Epidermal melanocyte (primary cell): ENCODE data around the gene STAT3.
A peak's percentile ranks its signal among the peaks of the same experiment; 100 is the strongest.
"Not testable (repeated sequence)": the region's sequence is repeated elsewhere in the genome, so short reads cannot be mapped to it uniquely, and the experiment has no call there.

Experiments used
- DNase-seq: peaks from one replicate; pipeline ENCODE4 v3.0.0; 2011; ENCODE audit warnings: low spot score; ENCODE audit not compliant: insufficient read length

The STAT3 gene

DNA sequence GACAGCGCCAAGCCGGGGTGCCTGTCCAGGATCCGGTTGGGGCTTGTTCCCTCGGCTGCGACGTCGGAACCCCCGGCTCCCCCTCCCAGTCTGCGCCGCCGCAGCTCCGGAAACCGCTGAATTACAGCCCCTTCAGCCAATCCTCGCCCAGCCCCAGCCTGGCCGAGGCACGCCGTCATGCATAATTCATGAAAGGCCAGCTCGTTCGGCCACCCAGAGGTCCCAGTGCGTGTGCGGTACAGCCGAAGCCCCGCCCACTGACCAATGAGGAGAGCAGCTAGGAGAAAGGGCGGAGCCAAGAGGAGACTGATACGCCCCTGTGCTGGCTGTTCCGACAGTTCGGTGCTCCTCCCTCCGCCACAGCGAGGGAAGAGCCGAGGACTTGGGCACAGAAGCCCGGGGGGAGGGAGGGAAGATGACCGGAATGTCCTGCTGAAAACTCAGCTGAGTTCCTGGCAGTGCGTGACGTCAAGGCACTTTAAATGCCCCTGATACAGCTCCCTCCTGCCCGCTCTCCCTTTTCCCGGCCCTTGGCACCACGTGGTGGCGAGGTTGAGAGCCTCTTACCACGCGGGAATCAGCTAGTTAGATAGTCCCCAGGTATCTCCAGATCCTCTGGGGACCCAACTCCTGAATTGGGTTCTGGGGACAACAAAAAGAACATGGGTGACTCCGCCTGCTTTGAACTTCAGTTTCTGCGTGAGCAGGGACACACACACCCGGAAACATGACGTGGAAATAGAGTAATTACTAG lies at the start of gene STAT3:
Gene STAT3 (minus strand): TSS at position 62 of the 754 bp plus-strand sequence. CDS start 39,926 bp downstream, outside the sequence.
- peak; percentile 97 for DNase-seq

DNA sequence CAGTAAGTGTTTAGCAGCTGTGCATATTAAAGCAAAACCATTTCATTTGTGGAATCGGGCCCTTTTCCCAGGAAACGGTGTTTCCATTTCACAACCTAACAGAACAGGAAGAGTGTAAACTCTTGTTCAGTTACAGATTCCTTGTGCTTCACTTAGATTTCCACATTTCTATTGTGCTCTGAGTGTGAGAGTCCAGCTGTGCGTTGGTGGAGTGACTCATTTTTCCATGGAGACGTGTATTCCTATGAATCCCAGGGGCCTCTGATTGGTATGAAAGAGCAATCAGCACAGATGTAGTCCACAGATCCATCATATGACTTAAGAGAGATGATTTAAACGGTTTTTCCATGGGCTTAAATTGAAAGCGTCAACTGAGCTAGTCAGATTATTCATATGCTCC lies 48.1 kb upstream of the STAT3 start:
- peak; percentile 31 for DNase-seq

DNA sequence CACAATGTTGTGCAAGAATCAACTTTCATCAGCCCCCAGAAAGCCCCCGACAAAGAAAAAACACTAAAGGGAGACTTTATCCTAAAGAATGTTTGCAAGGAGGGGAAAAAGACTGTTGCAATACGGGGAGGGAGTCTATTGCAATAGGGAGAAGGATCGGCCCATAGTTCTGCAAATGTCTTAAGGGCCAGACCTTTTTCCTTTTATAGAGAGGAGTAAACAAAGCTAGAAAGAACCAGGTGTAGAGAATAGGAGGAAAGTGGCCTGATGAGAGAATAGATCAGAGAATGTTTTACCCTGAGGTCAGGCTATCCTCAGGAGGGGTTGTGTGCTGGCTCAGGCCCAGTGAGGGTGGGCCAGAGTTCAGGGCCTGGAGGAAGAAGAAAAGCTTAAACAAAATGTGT lies 43.5 kb upstream of the STAT3 start:
- DNase-seq = no peak

DNA sequence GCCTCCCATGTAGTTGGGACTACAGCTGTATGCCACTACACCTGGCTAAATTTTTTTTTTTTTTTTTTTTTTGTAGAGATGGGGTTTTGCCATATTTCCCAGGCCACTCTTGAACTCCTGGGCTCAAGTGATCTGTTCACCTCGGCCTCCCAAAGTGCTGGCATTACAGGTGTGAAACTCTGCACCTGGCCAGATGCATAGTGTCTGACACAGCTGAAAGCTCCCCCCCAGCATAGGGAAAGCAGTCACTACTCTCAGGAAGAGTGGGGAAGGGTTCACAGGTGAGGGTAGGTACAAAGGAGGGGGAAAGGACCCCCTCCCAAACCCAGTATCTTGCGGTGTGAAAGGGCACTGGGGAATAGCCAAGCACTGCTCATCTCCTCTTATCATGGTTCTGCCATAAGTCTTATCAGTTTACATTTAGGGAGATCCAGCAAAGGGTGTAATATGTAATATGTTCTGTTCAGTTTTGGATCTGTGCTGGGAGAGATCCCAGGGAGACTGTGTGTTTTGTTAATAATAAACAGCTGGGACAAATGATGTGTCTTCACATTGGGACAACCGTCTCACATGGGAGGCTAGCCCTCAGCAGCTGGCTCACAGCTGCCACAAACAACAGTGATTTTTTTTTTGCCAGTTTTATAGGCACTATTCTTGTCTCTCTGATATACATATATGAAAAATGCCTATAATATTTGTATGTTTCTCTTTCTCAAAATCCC lies 41.6 kb upstream of the STAT3 start:
- DNase-seq = no peak

DNA sequence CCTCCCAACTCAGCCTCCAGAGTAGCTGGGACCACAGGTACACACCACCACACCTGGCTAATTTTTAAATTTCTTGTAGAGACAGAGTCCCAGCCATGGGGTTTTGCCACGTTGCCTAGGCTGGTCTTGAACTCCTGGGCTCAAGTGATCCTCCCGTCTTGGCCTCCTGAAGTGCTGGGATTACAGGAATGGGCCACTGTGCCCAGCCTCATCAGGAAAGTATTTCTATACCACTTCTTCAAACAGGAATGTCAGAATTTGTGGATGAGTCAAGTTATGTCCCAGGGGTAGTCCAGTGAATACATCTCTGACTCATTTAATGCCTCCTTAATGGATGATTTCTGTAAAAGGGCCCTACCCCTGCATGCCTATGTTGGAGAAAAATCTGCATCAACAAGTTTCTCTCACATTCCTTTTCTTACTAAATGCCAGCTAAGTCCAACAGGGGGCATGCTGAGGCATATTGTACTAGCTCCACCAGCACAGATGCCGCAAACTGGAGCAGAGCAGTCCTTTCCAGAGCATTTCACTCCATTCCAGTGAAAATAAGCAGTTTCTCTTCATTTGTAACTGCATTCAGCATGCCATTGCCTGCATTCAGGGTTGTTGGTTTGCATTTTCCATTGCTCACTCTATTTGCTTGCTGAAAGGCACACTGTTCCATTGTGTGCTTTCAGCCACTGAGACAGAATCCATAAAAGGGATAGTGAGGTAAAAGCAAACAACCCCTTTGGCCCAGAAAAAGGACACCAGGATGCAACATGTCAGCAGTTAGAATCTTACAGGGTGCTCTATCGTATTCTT lies 40.1 kb upstream of the STAT3 start:
- DNase-seq = peak; percentile 54

DNA sequence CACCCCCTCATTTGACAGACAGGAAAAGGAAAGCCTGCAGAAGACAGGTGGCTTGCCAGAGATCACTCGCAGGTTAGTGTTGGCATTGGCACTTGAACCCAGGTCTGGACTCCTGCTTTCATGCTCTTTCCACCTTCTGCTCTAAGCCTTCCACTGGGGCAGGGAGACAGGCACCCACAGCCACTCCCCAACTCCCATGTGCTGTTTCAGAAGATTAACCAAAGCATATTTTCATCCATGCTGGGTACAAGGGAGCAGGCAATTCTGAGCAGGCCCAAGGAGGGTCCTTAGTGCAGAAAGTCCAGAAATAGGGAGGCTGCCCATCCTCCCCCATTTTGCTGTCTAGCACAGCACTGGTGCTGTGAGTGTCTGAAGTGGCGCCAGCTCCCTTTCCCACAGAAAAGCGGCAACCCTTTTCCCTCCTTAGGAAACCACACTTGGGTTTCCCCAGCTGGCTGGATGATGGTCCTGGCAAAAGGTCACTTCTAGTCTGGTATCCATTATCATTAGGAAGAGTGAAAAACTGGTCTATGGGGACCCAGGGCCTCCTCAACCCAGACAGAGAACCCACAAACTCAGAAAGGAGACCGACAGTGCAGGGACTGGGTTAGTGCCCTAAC lies 36.9 kb upstream of the STAT3 start:
- no peak for DNase-seq

DNA sequence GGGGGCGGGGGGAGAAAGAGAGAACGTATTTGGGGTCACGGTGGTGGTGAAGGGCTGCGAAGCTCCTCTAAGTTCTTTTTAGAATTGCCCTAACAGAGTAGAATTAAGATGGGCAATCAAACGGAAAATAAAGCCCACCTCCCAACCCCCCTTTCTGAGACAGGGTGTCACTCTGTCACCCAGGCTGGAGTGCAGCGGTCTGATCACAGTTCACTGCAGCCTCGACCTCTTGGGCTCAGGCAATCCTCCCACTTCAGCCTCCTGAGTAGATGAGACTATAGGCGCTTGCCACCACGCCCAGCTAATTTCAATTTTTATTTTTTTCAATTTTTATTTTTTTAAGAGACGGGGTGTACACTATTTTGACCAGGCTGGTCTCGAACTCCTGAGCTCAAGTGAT lies 35.5 kb upstream of the STAT3 start:
- no peak for DNase-seq

GRCh38 chr17:42422958-42423712 lies 34.9 kb upstream of the STAT3 start, which contains the start of gene CAVIN1:
Gene CAVIN1 (minus strand): TSS chr17:42423256. CDS start chr17:42423097, 159 bp downstream.
- DNase-seq = peak; percentile 99

DNA sequence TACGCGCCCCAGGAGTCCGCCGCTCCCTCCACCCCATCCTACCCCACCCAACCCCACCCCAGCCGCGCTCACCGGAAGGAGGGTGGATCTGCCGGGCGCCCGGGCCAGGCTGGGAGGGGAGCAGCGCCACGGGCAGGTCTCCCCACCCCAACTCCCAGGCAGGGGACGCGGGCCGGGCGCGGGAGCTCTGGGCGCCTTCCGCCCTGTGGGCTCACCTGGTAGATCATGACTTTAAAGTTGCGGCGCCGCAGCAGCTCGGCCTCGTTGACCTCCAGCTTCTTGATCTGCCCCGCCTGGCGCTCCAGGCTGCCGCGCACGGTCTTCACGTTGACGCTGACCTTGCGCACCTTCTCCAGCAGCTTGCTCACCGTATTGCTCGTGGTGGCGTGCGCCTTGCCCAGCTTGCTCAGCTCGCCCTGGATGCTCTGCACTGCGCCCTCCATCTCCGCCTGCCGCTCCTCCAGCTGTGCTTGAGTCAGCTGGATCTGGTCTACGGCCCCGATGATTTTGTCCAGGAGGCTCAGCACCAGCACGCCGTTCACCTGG lies 34.2 kb upstream of the STAT3 start:
- DNase-seq = no peak

DNA sequence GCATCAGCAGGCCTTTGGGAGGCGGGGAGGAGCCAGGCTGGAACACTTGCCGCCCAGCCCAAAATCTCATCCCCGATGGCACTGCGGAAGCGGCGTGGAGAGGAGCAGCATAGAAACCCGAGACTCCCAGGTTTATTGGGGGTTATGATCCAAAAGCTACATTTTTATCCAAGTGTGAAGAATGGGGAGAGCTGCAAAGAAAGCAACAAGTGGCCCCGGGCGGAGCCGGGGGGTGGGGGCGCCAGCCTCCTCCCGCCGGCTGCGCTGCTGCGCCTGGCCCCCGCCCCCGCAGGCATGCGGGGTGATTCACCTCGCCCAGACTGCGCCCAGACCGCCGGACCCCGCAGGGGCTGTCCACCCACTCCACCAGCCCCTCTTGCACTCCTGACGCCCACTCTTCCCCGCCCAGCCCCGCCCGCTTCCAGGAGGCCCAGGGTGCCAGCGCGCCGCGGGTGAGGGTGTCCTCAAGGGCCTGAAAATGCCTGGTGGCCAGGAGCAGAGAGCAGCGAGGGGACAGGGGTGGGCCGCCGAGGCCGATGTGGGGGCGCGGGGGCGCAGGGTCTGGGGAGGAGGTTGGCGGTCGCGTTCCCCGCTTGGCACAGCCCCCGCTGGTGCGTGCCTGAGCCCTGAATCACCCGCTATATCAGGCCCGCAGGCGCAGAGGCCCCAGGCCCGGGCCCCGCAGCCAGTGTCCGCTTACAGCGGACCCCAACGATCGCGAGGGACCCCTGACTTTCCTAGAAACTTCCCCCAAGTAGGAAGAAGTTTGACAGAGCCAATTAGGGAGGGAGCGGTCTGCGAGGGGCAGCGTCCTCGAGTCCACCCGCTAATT lies 33.5 kb upstream of the STAT3 start:
- no peak for DNase-seq

- DNase-seq = no peak
These were observed 32.9 kb upstream of the STAT3 start for GRCh38 chr17:42421136-42421506.

GRCh38 chr17:42417981-42418380 lies 29.7 kb upstream of the STAT3 start:
- DNase-seq = not testable (repeated sequence)

DNA sequence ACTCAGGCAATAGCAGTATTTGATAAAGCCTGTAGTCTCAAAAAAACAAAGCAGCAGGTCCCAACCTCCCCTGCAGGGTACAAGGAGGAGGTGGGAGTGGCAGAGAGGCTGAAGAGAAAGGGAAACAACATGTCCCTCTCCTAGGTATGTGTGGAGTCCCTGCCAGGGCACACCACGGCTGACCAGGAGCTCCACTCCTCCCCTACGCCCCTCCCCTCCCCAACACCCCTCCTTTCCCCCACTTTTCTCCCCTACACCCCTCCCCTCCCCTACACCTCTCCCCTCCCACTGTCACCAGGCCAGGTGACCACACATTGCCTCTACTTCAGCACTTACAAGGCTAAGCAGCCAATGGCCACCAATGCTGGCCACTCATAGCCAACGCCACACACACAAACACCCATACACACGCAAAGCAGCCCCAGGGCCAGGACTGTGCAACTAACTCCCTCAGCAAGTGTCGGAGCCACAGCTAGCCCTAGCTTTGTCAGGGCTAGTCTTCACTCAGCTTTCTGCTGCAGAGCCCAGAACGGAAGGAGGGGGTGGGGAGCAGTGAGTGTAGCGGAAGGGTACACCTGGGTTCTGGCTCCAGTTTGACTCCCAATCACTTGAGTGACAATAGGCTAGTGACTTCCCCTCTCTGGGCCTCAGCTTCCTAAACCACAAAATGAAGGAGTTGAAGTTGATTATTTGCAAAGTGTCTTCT lies 26.6 kb upstream of the STAT3 start:
- no peak for DNase-seq

DNA sequence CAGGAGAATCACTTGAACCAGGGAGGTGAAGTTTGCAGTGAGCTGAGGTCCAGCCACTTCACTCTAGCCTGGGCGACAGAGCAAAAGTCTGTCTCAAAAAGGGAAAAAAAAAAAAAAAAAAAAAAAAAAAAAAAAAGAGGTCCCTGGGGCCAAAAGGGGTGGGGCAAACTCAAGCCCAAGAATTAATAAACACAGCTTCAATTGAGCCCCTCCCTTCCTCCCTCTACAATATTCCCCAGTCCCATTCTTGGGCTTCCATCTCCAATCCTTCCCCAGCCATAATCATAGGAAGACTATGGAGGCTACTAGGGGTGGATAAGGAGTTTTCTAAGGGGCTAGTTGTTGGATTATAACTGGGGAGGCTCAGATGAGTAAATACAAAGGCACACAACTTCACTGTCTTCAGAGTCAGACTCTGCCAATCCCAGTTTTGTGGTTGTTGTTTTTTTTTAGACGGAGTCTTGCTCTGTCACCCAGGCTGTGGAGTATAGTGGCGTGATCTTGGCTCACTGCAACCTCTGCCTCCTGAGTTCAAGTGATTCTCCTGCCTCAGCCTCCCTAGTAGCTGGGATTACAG lies 25.3 kb upstream of the STAT3 start:
- peak; percentile 28 for DNase-seq

- DNase-seq = peak; percentile 4
These were observed 23.9 kb upstream of the STAT3 start for GRCh38 chr17:42411905-42412679.

DNA sequence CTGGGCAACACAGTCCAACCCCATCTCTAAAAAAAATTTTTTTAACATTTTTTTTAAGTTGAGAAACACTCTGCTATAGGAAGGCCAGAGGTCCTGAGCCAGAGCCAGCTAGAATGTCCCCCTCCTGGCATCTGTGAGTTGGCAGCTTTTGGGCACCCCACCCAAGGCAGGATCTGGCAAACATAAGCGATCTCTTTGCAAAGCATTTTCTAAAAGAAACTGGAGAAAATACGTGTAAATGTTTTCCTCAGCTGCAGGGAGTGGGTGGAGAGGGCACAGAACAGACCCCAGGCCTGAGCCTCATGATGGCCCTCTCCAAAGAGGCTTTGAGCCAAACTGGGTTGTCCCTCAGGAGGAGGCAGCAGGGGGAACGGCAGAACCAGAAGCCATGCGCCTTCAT lies 23.1 kb upstream of the STAT3 start:
- peak; percentile 11 for DNase-seq

DNA sequence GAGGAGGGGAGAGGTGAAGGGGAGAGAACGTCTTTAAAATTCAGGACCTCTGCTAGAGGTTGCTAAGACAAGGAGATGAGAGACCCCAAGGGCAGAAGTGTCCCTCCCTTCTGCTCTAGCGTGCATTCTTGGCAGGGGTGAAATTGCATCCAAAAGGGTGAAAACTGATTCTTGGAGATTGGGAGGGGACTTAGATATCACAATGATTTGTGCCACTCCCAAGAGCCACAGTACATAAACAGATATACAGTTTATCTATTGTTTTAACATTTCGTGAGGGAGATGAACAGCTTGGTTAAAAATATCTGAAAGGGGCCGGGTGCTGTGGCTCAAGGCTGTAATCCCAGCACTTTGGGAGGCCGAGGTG lies 22.1 kb upstream of the STAT3 start:
- DNase-seq = no peak
